Mucosa of descending colon (tissue), 3 donors: ENCODE measurements around the gene MEOX1. TPM values are rescaled to one million over a fixed set of nuclear protein-coding genes. Genes with fewer than 3 reads are reported as not detected.

Experiments
- ATAC-seq: fragments of 200-7000 bp; cut with Tn5 transposase; one replicate; pipeline ENCODE4 v1.9.1; 2020; ENCODE audit warnings: mild to moderate bottlenecking, moderate library complexity
- DNase-seq, 3 donors: peaks; one replicate each; pipeline ENCODE4 v3.0.0-alpha.2; 2020
- H3K36me3 ChIP-seq: fragments of 200-600 bp; one replicate; pipeline ENCODE4 v1.8.0; 2021; ENCODE audit warnings: low read depth, mild to moderate bottlenecking
- H3K4me1 ChIP-seq: fragments of 200-600 bp; one replicate; pipeline ENCODE4 v1.8.0; 2021; ENCODE audit warnings: low read depth, mild to moderate bottlenecking
- H3K4me3 ChIP-seq: fragments of 200-600 bp; one replicate; pipeline ENCODE4 v1.8.0; 2021; ENCODE audit warnings: mild to moderate bottlenecking
- H3K9me3 ChIP-seq: fragments of 200-600 bp; one replicate; pipeline ENCODE4 v1.8.0; 2021; ENCODE audit warnings: mild to moderate bottlenecking
- intact Hi-C, 2 donors: fragments of 100-400 bp; cut with DNase I in 1 of 2; cut with micrococcal nuclease in 1 of 2; formaldehyde crosslinking; loops; one replicate each; pipeline versions ENCODE4 v1.11.0 to v1.11.1; 2022; cut with DNase I, micrococcal nuclease
- total RNA-seq, 3 donors: library from RNA; stranded (reverse); fragmentation: NEBNext Ultra II Directional in 2 of 3; extraction: Animal tissue kit (Norgen Biotek cat#: 25700) in 2 of 3; gene quantifications; one replicate each; pipeline versions ENCODE4 v1.2.1 to v1.2.4, GENCODE V29; 2021 to 2023
- TF ChIP-seq, protein P1 (sequence below): fragments of 200-600 bp; IDR thresholded peaks from one replicate; pipeline ENCODE4 v1.8.0; 2022; ENCODE audit warnings: antibody characterized with exemption, mild to moderate bottlenecking
- donor health status: DM: no; HTN: no; CAD: no; lungs with moderate emphysema.
- donor health status: DM: no; HTN: no; CAD: no.
- donor health status: DM: no; HTN: yes; CAD: no.

MEOX1 gene
- total RNA-seq, 3 donors from 2014 or later = 1.4 to 3.5 (median 1.4) TPM

DNA sequence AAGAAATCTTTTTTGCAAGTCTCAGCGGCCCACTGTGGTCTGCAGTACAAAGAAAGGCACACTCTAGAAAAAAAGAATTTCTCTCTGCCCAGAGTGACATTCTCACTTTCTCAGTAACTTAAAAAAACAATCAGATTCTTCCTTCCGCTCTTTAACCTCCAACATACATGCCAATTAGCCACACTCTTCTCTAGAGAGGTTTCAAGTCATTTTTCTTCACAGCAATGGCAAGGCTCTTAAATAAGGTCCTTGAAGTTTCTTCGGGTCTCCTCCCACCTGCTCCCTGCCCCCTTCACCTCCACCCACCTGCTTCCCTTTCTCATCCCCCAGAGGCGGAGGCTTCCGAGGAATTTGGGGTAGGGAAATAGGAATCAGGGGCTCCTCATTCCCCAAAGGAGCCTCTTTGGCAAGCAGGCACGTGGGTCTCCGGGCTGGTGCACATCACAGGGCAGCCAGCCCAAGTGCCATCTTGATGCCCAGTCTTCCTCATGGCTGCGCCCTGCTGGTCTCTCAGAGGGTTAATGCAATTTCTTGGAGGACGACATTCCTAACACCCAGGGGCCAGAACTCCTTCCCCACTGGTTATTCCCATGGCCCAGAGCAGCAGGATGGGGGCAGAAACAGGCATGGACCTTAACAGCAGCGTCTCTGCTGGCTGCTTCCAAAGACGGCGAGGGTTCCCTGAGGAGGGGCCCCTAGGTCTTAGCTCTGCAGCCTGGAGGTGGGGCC is 855 bp upstream of the MEOX1 start:
- H3K9me3 ChIP-seq = no peaks in the 10 kb centered on the region
- TF ChIP-seq, protein P1, sequence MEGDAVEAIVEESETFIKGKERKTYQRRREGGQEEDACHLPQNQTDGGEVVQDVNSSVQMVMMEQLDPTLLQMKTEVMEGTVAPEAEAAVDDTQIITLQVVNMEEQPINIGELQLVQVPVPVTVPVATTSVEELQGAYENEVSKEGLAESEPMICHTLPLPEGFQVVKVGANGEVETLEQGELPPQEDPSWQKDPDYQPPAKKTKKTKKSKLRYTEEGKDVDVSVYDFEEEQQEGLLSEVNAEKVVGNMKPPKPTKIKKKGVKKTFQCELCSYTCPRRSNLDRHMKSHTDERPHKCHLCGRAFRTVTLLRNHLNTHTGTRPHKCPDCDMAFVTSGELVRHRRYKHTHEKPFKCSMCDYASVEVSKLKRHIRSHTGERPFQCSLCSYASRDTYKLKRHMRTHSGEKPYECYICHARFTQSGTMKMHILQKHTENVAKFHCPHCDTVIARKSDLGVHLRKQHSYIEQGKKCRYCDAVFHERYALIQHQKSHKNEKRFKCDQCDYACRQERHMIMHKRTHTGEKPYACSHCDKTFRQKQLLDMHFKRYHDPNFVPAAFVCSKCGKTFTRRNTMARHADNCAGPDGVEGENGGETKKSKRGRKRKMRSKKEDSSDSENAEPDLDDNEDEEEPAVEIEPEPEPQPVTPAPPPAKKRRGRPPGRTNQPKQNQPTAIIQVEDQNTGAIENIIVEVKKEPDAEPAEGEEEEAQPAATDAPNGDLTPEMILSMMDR = no peak
- H3K4me1 ChIP-seq = no peaks in the 10 kb centered on the region
- intact Hi-C loops = no loop called here
- no peak overlapping the region for H3K4me3 ChIP-seq
- ATAC-seq (no peak), DNase-seq (no peak)
- no peaks in the 10 kb centered on the region for H3K36me3 ChIP-seq

DNA sequence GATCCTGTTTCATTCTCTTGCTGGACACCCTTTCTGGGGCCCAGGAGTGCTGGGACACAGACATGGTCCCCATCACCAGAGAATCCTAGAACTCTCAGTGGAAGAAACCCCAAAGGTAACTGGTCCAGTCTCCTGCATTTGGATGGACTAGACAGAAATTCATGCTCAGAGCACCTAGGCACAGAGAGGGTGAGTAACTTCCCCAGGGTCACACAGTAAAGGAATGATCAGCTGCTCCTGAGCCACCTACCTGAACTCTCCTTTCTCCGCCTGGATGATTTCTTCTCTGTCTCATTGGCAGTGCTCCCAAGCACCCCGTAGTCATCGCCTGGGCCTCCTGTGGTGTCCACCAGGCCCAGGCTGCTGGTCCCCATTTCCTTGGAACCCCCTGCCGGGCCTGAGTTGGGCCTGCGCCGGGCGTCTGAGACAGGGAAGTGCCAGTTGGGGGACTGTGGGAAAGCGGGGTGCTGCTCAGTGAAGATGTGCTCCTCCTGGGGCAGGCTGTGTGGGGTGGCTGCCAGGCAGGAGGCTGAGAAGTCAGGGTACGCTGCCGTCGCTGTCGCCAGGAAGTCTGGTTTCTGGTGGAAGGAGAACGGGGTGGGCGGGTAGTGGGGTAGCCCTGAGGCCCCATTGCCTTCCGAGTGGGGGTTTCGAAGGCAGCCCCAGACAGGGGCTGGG is 767 bp downstream of the MEOX1 start:
- ATAC-seq = no peak
- Histone ChIP-seq H3K9me3 (no peaks in the 10 kb centered on the region), H3K4me3 (no peak overlapping the region), H3K36me3 (no peaks in the 10 kb centered on the region), H3K4me1 (no peaks in the 10 kb centered on the region)
- intact Hi-C loops = no loop called here
- no peak for DNase-seq
- TF ChIP-seq, protein P1 = no peak

DNA sequence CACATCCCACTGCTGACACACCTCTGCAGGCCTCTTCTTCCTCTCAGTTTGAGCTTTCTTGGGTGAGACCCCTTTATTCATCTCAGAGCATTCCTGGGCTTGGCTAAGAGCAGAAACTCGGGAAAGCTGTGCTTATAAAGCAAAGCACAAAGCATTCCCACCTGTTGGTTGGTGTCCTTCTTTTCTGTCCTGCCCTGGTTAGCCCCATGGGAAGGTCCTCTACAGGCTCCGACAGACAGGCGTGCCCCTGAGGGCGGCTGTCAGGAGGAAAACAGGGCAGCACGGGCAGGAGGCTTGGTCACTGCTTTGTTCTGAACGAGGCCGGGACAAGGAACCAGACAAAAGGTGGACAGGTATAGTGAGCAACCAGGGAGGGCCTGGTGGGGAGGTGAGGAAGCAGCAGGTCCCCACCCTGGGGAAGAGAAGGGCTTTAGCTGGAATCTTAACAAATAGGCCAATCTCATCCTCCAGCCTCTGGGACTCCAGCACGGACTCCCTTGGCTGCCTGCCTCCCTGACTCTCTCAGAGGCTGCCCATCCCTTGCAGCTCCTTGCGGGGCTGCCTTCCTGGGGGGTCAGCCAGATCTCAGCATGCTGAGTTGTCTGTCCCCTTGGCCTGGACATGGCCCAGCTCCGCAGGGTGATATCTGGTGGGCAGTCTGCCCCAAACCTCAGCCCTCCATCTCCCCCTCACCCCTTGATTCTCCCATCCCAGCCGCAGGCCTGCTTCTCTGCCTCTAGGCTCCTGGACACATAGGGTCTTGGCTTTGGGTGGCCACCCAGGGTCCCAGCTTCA is 1.7 kb downstream of the MEOX1 start:
- no peak for DNase-seq
- H3K9me3 ChIP-seq = no peaks in the 10 kb centered on the region
- no peaks in the 10 kb centered on the region for H3K36me3 ChIP-seq
- intact Hi-C loops = no loop called here
- H3K4me1 ChIP-seq = no peaks in the 10 kb centered on the region
- TF ChIP-seq, protein P1 = no peak
- H3K4me3 ChIP-seq = no peak overlapping the region
- ATAC-seq = no peak

- ATAC-seq (no peak), DNase-seq (no peak)
- intact Hi-C loops = no loop called here
- Histone ChIP-seq H3K36me3 (no peaks in the 10 kb centered on the region), H3K4me3 (no peak overlapping the region), H3K4me1 (no peaks in the 10 kb centered on the region), H3K9me3 (no peaks in the 10 kb centered on the region)
- TF ChIP-seq, protein P1 = no peak
These were observed 2.8 kb downstream of the MEOX1 start for GRCh38 chr17:43658900-43659299.

DNA sequence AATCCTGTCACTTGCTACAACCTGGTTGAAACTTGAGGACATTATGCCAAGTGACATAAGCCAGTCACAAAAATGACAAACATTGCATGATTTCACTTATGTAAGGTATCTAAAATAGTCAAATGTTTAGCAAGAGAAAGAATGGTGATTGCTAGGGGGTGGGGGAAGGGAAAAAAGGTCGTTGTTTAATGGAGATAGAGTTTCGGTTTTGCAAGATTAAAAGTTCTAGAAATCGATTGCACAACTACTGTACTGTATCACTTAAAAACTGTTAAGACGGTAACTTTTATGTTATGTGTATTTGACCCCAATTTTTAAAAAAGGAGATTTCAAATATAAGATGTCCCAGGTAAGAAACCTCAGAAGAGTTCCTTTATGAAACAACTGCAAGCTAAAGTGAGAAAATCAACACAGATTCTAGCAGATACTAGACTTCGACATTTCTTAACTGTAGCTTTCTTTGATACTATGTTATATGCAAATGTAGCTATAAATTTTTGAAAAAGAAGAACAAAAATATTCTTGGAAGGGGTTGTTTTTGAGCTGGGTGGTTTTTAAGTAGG is 5.9 kb downstream of the MEOX1 start:
- intact Hi-C loops = no loop called here
- Histone ChIP-seq H3K9me3 (no peaks in the 10 kb centered on the region), H3K4me1 (no peaks in the 10 kb centered on the region), H3K4me3 (no peak overlapping the region), H3K36me3 (no peaks in the 10 kb centered on the region)
- ATAC-seq (no peak), DNase-seq (no peak)
- TF ChIP-seq, protein P1 = no peak
